ENCODE measurements around the gene OSBPL10. TPM values are rescaled to one million over a fixed set of nuclear protein-coding genes. Genes with fewer than 3 reads are reported as not detected.

The OSBPL10 gene
- total and polyA plus RNA-seq, 2 of the 4 experiments (the other 2 are of a cell fraction) = 9.5 to 10.1 TPM

- Histone ChIP-seq H2BK20ac (ENCODE audit: low read depth, low read length) (no peak overlapping the region), H3K79me1 (ENCODE audit: low read depth in 1 of 2, low read length in 2 of 2) (no peaks in the 10 kb centered on the region), H4K20me1 (ENCODE audit: insufficient read depth, low read length) (no peaks in the 10 kb centered on the region), H3K4me2 (ENCODE audit: low read depth, low read length) (no peak overlapping the region), H3K4me3 (ENCODE audit: insufficient read depth, low read depth, low read length) (no peak overlapping the region), H3K9me3 (ENCODE audit: control insufficient read depth, insufficient read depth, low read length) (no peaks in the 10 kb centered on the region), H4K8ac (ENCODE audit: low read depth in 2 of 2, low read length in 2 of 2) (no peak overlapping the region), H3K4ac (ENCODE audit: low read depth, low read length) (no peak overlapping the region), H3K9ac (ENCODE audit: low read depth, low read length) (no peak overlapping the region), H2AK9ac (replicated peaks; ENCODE audit: low read depth, low read length, poor library complexity) (no peak overlapping the region), H3K9me1 (ENCODE audit: insufficient read depth, low read length) (peaks cover 5% of the 10 kb centered on the region; the same call in 1 of the 2 replicates), H2BK15ac (ENCODE audit: low read depth, low read length) (no peak overlapping the region), H3K4me1 (ENCODE audit: control insufficient read depth, insufficient read depth, low read length) (no peaks in the 10 kb centered on the region), H3K27ac (ENCODE audit: insufficient read depth, low read length) (no peak overlapping the region), H3K36me3 (ENCODE audit: control insufficient read depth, insufficient read depth, low read length) (no peaks in the 10 kb centered on the region), H3K56ac (ENCODE audit: extremely low read depth, insufficient read depth, low read length) (no peak overlapping the region), H2AK5ac (ENCODE audit: low read depth, low read length) (no peak overlapping the region), H2BK5ac (ENCODE audit: low read depth, low read length, poor library complexity, severe bottlenecking) (no peak overlapping the region), H4K91ac (ENCODE audit: insufficient read depth, low read depth, low read length) (no peak overlapping the region), H2BK120ac (ENCODE audit: low read depth, low read length) (no peak overlapping the region), H2AFZ (replicated peaks; ENCODE audit: low read length, poor library complexity) (no peak overlapping the region), H3K27me3 (ENCODE audit: control insufficient read depth, insufficient read depth, low read length) (no peaks in the 10 kb centered on the region), H4K5ac (ENCODE audit: low read depth, low read length) (no peak overlapping the region), H3K18ac (ENCODE audit: low read depth, low read length) (no peak overlapping the region), H3K14ac (replicated peaks; ENCODE audit: low read depth, low read length) (no peak overlapping the region), H3K23ac (ENCODE audit: low read depth, low read length) (no peak overlapping the region)
- no peak for TF ChIP-seq CEBPB (IDR thresholded peaks at IDR 0.05; ENCODE audit: low read depth, low read length)
- no peak for TF ChIP-seq ELK1 (IDR thresholded peaks at IDR 0.05; ENCODE audit: borderline replicate concordance, low read depth, low read length)
- no peak for TF ChIP-seq MXI1 (IDR thresholded peaks at IDR 0.05; ENCODE audit: borderline replicate concordance, low read depth, low read length)
- no peak for TF ChIP-seq RFX5 (IDR thresholded peaks at IDR 0.05; ENCODE audit: low read depth, low read length)
- no peak for TF ChIP-seq RAD21 (IDR thresholded peaks at IDR 0.05; ENCODE audit: low read length)
- no peak for TF ChIP-seq NFE2L2 (IDR thresholded peaks at IDR 0.05; ENCODE audit: low read depth, low read length)
- no TSS peak for BruUV-seq (replicated peaks)
- DNase-seq = no peak
- ChIA-PET POLR2A (ENCODE audit: unreplicated experiment) (no interaction called here), CTCF (no interaction called here)
- dilution Hi-C loops (cut with HindIII; ENCODE audit: low sequenced_read_pairs, unreplicated experiment) (no loop called here), in situ Hi-C loops (cut with MboI; ENCODE audit: low sequenced_read_pairs) (loop anchor here (25.0 kb wide), 1 partner anchor 986 kb away; no protein-coding TSS in a partner anchor), intact Hi-C loops (cut with micrococcal nuclease) (loop anchor here (5.0 kb wide), 1 partner anchor 209 kb away; the partner anchor contains the start of genes OSBPL10 and ZNF860)
- ATAC-seq (ENCODE audit: low read depth) = no peak
- WGBS, 2 experiments (ENCODE audit: extremely low coverage in 2 of 2, insufficient read length in 1 of 2) = 57% methylated on average over 2 of the region's 7 CpGs; no CpG with 5 or more reads in 1 of the 2 experiments
Observed at GRCh38 chr3:31772758-31773473, 208.1 kb downstream of the OSBPL10 start.
